Diencephalon (tissue), 1 donor: ENCODE results near the gene PKD1. TPM values are rescaled to one million over a fixed set of nuclear protein-coding genes. Genes with fewer than 3 reads are reported as not detected.

Experiments used
- small RNA-seq: library from RNA; depleted of rRNA; stranded (forward); fragments of <200 nt; gene quantifications from one replicate; pipeline ENCODE3, GENCODE V24; 2014
- total RNA-seq: library from RNA; depleted of rRNA; stranded (reverse); fragments of >200 nt; gene quantifications from one replicate; pipeline ENCODE4 v1.2.3, GENCODE V29; 2014

Gene PKD1
- total RNA-seq, result 78.2 TPM

GRCh38 chr16:2135770-2136490 is at the start of gene PKD1:
Gene PKD1, minus strand, starts transcription at chr16:2135898. Its CDS starts 209 bp downstream, at chr16:2135689.

GRCh38 chr16:2155091-2155950 is 19.6 kb upstream of the PKD1 start, which contains the start of gene TRAF7:
Gene TRAF7, plus strand, starts transcription at chr16:2155782. Its CDS starts 8,139 bp downstream, at chr16:2163921.

GRCh38 chr16:2147981-2148671 is 12.4 kb upstream of the PKD1 start, which contains the start of gene RAB26:
Gene RAB26, plus strand, starts transcription at chr16:2148625. Its CDS starts 159 bp downstream, at chr16:2148784.

GRCh38 chr16:2047330-2048115 is 88.2 kb downstream of the PKD1 start, which contains the start of the genes NTHL1 and TSC2:
Gene NTHL1, minus strand, starts transcription at chr16:2047834. Its CDS starts 11 bp downstream, at chr16:2047823.
Gene TSC2, plus strand, starts transcription at chr16:2047985. Its CDS starts 631 bp downstream, at chr16:2048616.

Small RNA genes within 50 kb of the gene (small RNA-seq; reads per million reads assigned to genes)
- not detected for gene MIR1225
- not detected for gene MIR3180-5
- not detected for gene MIR4516
- gene RF00019, result not detected
- gene SNORD60, result not detected

Other genes with a start within 250 kb of the PKD1 start
- gene HS3ST6, start 217.5 kb downstream of the PKD1 start, total RNA-seq, result not detected
- 6.7 TPM for gene MSRB1, start 192.7 kb downstream of the PKD1 start, total RNA-seq
- gene RPL3L, start 181.2 kb downstream of the PKD1 start, total RNA-seq, result not detected
- gene NDUFB10, start 176.4 kb downstream of the PKD1 start, total RNA-seq, result 93.0 TPM
- 1,359 TPM for gene RPS2, start 171.1 kb downstream of the PKD1 start, total RNA-seq
- gene RNF151, start 169.0 kb downstream of the PKD1 start, total RNA-seq, result not detected
- 13.1 TPM for gene TBL3, start 163.8 kb downstream of the PKD1 start, total RNA-seq
- gene NOXO1, start 154.4 kb downstream of the PKD1 start, total RNA-seq, result 1.2 TPM
- gene GFER, start 151.7 kb downstream of the PKD1 start, total RNA-seq, result 14.1 TPM
- 112 TPM for gene SYNGR3, start 145.9 kb downstream of the PKD1 start, total RNA-seq
- 7.8 TPM for gene ZNF598, start 126.1 kb downstream of the PKD1 start, total RNA-seq
- gene NPW, start 116.1 kb downstream of the PKD1 start, total RNA-seq, result not detected
- 23.5 TPM for gene NHERF2, start 109.0 kb downstream of the PKD1 start, total RNA-seq
- gene NTHL1, start 88.1 kb downstream of the PKD1 start, total RNA-seq, result 26.8 TPM
- gene TSC2, start 87.9 kb downstream of the PKD1 start, total RNA-seq, result 70.4 TPM
- gene RAB26, start 12.7 kb upstream of the PKD1 start, total RNA-seq, result 8.1 TPM
- 23.5 TPM for gene TRAF7, start 19.9 kb upstream of the PKD1 start, total RNA-seq
- gene CASKIN1, start 60.7 kb upstream of the PKD1 start, total RNA-seq, result 41.3 TPM
- gene MLST8, start 69.6 kb upstream of the PKD1 start, total RNA-seq, result 11.3 TPM
- gene BRICD5, start 75.0 kb upstream of the PKD1 start, total RNA-seq, result 6.2 TPM
- gene PGP, start 78.9 kb upstream of the PKD1 start, total RNA-seq, result 17.5 TPM
- gene E4F1, start 87.7 kb upstream of the PKD1 start, total RNA-seq, result 21.7 TPM
- gene DNASE1L2, start 100.5 kb upstream of the PKD1 start, total RNA-seq, result 2.8 TPM
- 17.5 TPM for gene ECI1, start 115.7 kb upstream of the PKD1 start, total RNA-seq
- 103 TPM for gene RNPS1, start 132.2 kb upstream of the PKD1 start, total RNA-seq
- 75.9 TPM for gene ABCA3, start 204.8 kb upstream of the PKD1 start, total RNA-seq